ENCODE measurements around the gene DUSP23. TPM values are rescaled to one million over a fixed set of nuclear protein-coding genes. Genes with fewer than 3 reads are reported as not detected.

The DUSP23 gene
- total RNA-seq, 1 experiment from 2014 or later, result 35.2 TPM

GRCh38 chr1:159752135-159752580 lies 28.6 kb upstream of the DUSP23 start:
- Mint-ChIP-seq H3K27ac (no peak overlapping the region), H3K4me3 (no peak overlapping the region), H3K9me3 (no peaks in the 10 kb centered on the region), H3K4me1 (no peaks in the 10 kb centered on the region), H3K27me3 (ENCODE audit: low read depth) (peaks cover 2% of the 10 kb centered on the region; the same call in 1 of the 2 replicates), H3K36me3 (no peaks in the 10 kb centered on the region)
- ATAC-seq (no peak), DNase-seq (ENCODE audit: low spot score) (no peak)
- CTCF ChIA-PET, result interaction anchor here (0.8 kb wide), 1 partner anchor 29 kb away, joined by 4 read pairs; the partner anchor contains the start of gene DUSP23
- POLR2A ChIA-PET, result no interaction called here
- TF ChIP-seq TP53 (CRISPR knock-in tag; IDR thresholded peaks at IDR 0.05), result no peak
- TF ChIP-seq AFF4 (CRISPR knock-in tag; IDR thresholded peaks at IDR 0.05; ENCODE audit: borderline replicate concordance), result no peak
- no peak for TF ChIP-seq NR3C1 (CRISPR knock-in tag; conservative IDR thresholded peaks at IDR 0.05; ENCODE audit: low read depth)
- TF ChIP-seq JUN (CRISPR knock-in tag; IDR thresholded peaks at IDR 0.05), result no peak
- no peak for TF ChIP-seq NR1H2 (CRISPR knock-in tag; IDR thresholded peaks at IDR 0.05)
- TF ChIP-seq CBFB (CRISPR knock-in tag; IDR thresholded peaks at IDR 0.05; ENCODE audit: low read depth), result no peak
- TF ChIP-seq TEAD1 (CRISPR knock-in tag; IDR thresholded peaks at IDR 0.05), result no peak
- TF ChIP-seq ZNF219 (CRISPR knock-in tag; IDR thresholded peaks at IDR 0.05; ENCODE audit: borderline replicate concordance), result no peak

DNA sequence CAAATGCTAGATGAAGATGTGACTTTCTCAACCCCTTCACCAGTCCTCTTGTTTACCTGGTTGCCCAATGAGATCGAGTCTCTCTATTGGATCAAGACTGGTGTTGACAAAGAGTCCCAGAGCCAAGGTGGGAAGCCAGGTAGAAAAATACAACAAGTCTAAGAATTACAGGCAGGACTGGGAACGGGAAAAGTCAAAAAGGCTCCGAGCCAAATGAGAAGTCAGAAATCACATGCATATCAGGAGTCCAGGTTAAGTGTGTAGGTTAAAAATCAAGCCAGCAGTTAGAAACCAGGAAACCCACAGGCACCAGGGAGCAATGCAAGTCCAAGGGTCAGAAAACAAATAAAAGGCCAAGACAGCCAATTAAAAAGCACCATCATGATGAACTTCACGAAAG lies 27.4 kb upstream of the DUSP23 start:
- Mint-ChIP-seq H3K4me3 (no peak overlapping the region), H3K4me1 (no peaks in the 10 kb centered on the region), H3K36me3 (no peaks in the 10 kb centered on the region), H3K27me3 (ENCODE audit: low read depth) (peaks cover 2% of the 10 kb centered on the region; the same call in 1 of the 2 replicates), H3K27ac (no peak overlapping the region), H3K9me3 (no peaks in the 10 kb centered on the region)
- no peak for ATAC-seq
- TF ChIP-seq ERG (CRISPR knock-in tag; IDR thresholded peaks at IDR 0.05), result no peak
- TF ChIP-seq SOX15 (CRISPR knock-in tag; IDR thresholded peaks at IDR 0.05), result no peak
- TF ChIP-seq ZNF671 (CRISPR knock-in tag; IDR thresholded peaks at IDR 0.05), result no peak
- TF ChIP-seq, protein P1, sequence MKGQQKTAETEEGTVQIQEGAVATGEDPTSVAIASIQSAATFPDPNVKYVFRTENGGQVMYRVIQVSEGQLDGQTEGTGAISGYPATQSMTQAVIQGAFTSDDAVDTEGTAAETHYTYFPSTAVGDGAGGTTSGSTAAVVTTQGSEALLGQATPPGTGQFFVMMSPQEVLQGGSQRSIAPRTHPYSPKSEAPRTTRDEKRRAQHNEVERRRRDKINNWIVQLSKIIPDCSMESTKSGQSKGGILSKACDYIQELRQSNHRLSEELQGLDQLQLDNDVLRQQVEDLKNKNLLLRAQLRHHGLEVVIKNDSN (CRISPR knock-in tag; IDR thresholded peaks at IDR 0.05), result no peak
- no peak for TF ChIP-seq ZNF219 (CRISPR knock-in tag; IDR thresholded peaks at IDR 0.05; ENCODE audit: borderline replicate concordance)
- TF ChIP-seq, protein P2, sequence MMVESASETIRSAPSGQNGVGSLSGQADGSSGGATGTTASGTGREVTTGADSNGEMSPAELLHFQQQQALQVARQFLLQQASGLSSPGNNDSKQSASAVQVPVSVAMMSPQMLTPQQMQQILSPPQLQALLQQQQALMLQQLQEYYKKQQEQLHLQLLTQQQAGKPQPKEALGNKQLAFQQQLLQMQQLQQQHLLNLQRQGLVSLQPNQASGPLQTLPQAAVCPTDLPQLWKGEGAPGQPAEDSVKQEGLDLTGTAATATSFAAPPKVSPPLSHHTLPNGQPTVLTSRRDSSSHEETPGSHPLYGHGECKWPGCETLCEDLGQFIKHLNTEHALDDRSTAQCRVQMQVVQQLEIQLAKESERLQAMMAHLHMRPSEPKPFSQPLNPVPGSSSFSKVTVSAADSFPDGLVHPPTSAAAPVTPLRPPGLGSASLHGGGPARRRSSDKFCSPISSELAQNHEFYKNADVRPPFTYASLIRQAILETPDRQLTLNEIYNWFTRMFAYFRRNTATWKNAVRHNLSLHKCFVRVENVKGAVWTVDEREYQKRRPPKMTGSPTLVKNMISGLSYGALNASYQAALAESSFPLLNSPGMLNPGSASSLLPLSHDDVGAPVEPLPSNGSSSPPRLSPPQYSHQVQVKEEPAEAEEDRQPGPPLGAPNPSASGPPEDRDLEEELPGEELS (CRISPR knock-in tag; IDR thresholded peaks at IDR 0.05), result no peak
- no peak for TF ChIP-seq TEAD4 (CRISPR knock-in tag; IDR thresholded peaks at IDR 0.05)
- no peak for TF ChIP-seq MAX (CRISPR knock-in tag; IDR thresholded peaks at IDR 0.05)
- no peak for TF ChIP-seq GRHL2 (CRISPR knock-in tag; IDR thresholded peaks at IDR 0.05; ENCODE audit: insufficient replicate concordance, severe bottlenecking)
- TF ChIP-seq NFYB (CRISPR knock-in tag; conservative IDR thresholded peaks at IDR 0.05; ENCODE audit: low read depth), result no peak
- no peak for TF ChIP-seq ELF4 (CRISPR knock-in tag; IDR thresholded peaks at IDR 0.05; ENCODE audit: low read depth)
- no peak for TF ChIP-seq ESRRA (CRISPR knock-in tag; IDR thresholded peaks at IDR 0.05; ENCODE audit: borderline replicate concordance)
- TF ChIP-seq ATF1 (CRISPR knock-in tag; IDR thresholded peaks at IDR 0.05), result no peak
- ChIA-PET CTCF (no interaction called here), POLR2A (no interaction called here)
- DNase-seq (ENCODE audit: low spot score), result no peak

Measured in WTC11 (cell line).